ENCODE data around the gene COL18A1.

GRCh38 chr21:45457161-45457831 is 52.3 kb downstream of the COL18A1 start:
- TF ChIP-seq CTCF (IDR thresholded peaks at IDR 0.05; ENCODE audit: borderline replicate concordance, extremely low read depth, low read length, poor library complexity, severe bottlenecking) (no peak), EZH2 (IDR thresholded peaks at IDR 0.05; ENCODE audit: borderline replicate concordance, low read depth, low read length, severe bottlenecking) (no peak)
